ENCODE results near the gene MACROD2.

MACROD2 gene

GRCh38 chr20:14709439-14709838 is 714.1 kb downstream of the MACROD2 start:
- no peak for DNase-seq (ENCODE audit: low read depth, low spot score)

GRCh38 chr20:14710951-14711350 is 715.6 kb downstream of the MACROD2 start:
- no peak for DNase-seq (ENCODE audit: low read depth, low spot score)

- no peak for DNase-seq (ENCODE audit: low read depth, low spot score)
These were observed 716.3 kb downstream of the MACROD2 start for GRCh38 chr20:14711652-14712051.

GRCh38 chr20:14712302-14712739 is 717.0 kb downstream of the MACROD2 start:
- DNase-seq (ENCODE audit: low read depth, low spot score), result no peak

GRCh38 chr20:14715400-14715799 is 720.1 kb downstream of the MACROD2 start:
- no peak for DNase-seq (ENCODE audit: low read depth, low spot score)

GRCh38 chr20:14716351-14716801 is 721.1 kb downstream of the MACROD2 start:
- DNase-seq (ENCODE audit: low read depth, low spot score), result no peak

GRCh38 chr20:14717134-14717999 is 722.1 kb downstream of the MACROD2 start:
- DNase-seq (ENCODE audit: low read depth, low spot score), result no peak

GRCh38 chr20:14720251-14720650 is 724.9 kb downstream of the MACROD2 start:
- no peak for DNase-seq (ENCODE audit: low read depth, low spot score)

- DNase-seq (ENCODE audit: low read depth, low spot score), result no peak
These were observed 726.7 kb downstream of the MACROD2 start for GRCh38 chr20:14721926-14722452.

GRCh38 chr20:14723614-14724013 is 728.3 kb downstream of the MACROD2 start:
- no peak for DNase-seq (ENCODE audit: low read depth, low spot score)

- no peak for DNase-seq (ENCODE audit: low read depth, low spot score)
These were observed 728.7 kb downstream of the MACROD2 start for GRCh38 chr20:14724036-14724435.

- DNase-seq (ENCODE audit: low read depth, low spot score), result no peak
These were observed 729.2 kb downstream of the MACROD2 start for GRCh38 chr20:14724468-14724867.

- DNase-seq (ENCODE audit: low read depth, low spot score), result no peak
These were observed 731.3 kb downstream of the MACROD2 start for GRCh38 chr20:14726591-14726990.

- DNase-seq (ENCODE audit: low read depth, low spot score), result no peak
These were observed 732.3 kb downstream of the MACROD2 start for GRCh38 chr20:14727485-14728150.

- no peak for DNase-seq (ENCODE audit: low read depth, low spot score)
These were observed 734.1 kb downstream of the MACROD2 start for GRCh38 chr20:14729390-14729789.

GRCh38 chr20:14732343-14732742 is 737.0 kb downstream of the MACROD2 start:
- no peak for DNase-seq (ENCODE audit: low read depth, low spot score)

GRCh38 chr20:14732996-14733395 is 737.7 kb downstream of the MACROD2 start:
- no peak for DNase-seq (ENCODE audit: low read depth, low spot score)

GRCh38 chr20:14740380-14740779 is 745.1 kb downstream of the MACROD2 start:
- no peak for DNase-seq (ENCODE audit: low read depth, low spot score)

GRCh38 chr20:14741616-14742015 is 746.3 kb downstream of the MACROD2 start:
- no peak for DNase-seq (ENCODE audit: low read depth, low spot score)

GRCh38 chr20:14744723-14745122 is 749.4 kb downstream of the MACROD2 start:
- no peak for DNase-seq (ENCODE audit: low read depth, low spot score)

GRCh38 chr20:14745830-14746229 is 750.5 kb downstream of the MACROD2 start:
- no peak for DNase-seq (ENCODE audit: low read depth, low spot score)

GRCh38 chr20:14751191-14751590 is 755.9 kb downstream of the MACROD2 start:
- DNase-seq (ENCODE audit: low read depth, low spot score), result no peak

- DNase-seq (ENCODE audit: low read depth, low spot score), result no peak
These were observed 762.4 kb downstream of the MACROD2 start for GRCh38 chr20:14757728-14758127.

All from smooth muscle cell of the brain vasculature (primary cell).